ENCODE data around the gene LRRC49. TPM values are rescaled to one million over a fixed set of nuclear protein-coding genes. Genes with fewer than 3 reads are reported as not detected.
A peak's percentile ranks its signal among the peaks of the same experiment; 100 is the strongest.
"Not testable (repeated sequence)": the region's sequence is repeated elsewhere in the genome, so short reads cannot be mapped to it uniquely, and the experiment has no call there.

The LRRC49 gene
- total RNA-seq, 1 experiment from 2014 or later: not detected

- H3K36me3 ChIP-seq (ENCODE audit: insufficient read depth, low read length): 0 out of 2 replicates have a peak, but pooled peaks cover 2% of the 10 kb centered on the region
- H4K20me1 ChIP-seq (ENCODE audit: insufficient read depth, low read depth, low read length): no peaks in the 10 kb centered on the region
- no peaks in the 10 kb centered on the region for H3K27me3 ChIP-seq (ENCODE audit: low read length)
- no peak overlapping the region for H3K4me2 ChIP-seq (ENCODE audit: low read depth, low read length, poor library complexity, severe bottlenecking)
- H3K4me1 ChIP-seq (ENCODE audit: low read length): no peaks in the 10 kb centered on the region
- H3K9me2 ChIP-seq (replicated peaks; ENCODE audit: insufficient read depth, low read length): no peaks in the 10 kb centered on the region
- DNase-seq: no peak
- no peak overlapping the region for H3K9ac ChIP-seq (ENCODE audit: low read length)
- no peak overlapping the region for H3K4me3 ChIP-seq (ENCODE audit: low read length)
- no peak overlapping the region for H2AFZ ChIP-seq (ENCODE audit: low read length)
- peaks cover 5% of the 10 kb centered on the region; the same call in 1 of the 2 replicates for H3K9me3 ChIP-seq (ENCODE audit: low read length)
- H3K27ac ChIP-seq (ENCODE audit: low read length): no peak overlapping the region
- H3K79me2 ChIP-seq (ENCODE audit: low read length): no peaks in the 10 kb centered on the region
Observed at GRCh38 chr15:71003319-71003718, 110.7 kb downstream of the LRRC49 start.

- DNase-seq; H3K27me3 ChIP-seq (ENCODE audit: low read length); H3K27ac ChIP-seq (ENCODE audit: low read length); H3K4me2 ChIP-seq (ENCODE audit: low read depth, low read length, poor library complexity, severe bottlenecking); H3K9ac ChIP-seq (ENCODE audit: low read length); H3K4me3 ChIP-seq (ENCODE audit: low read length); H3K79me2 ChIP-seq (ENCODE audit: low read length); H4K20me1 ChIP-seq (ENCODE audit: insufficient read depth, low read depth, low read length); H2AFZ ChIP-seq (ENCODE audit: low read length); H3K36me3 ChIP-seq (ENCODE audit: insufficient read depth, low read length); H3K4me1 ChIP-seq (ENCODE audit: low read length); H3K9me2 ChIP-seq (replicated peaks; ENCODE audit: insufficient read depth, low read length); H3K9me3 ChIP-seq (ENCODE audit: low read length): not testable (repeated sequence)
Observed at GRCh38 chr15:71004506-71004905, 111.9 kb downstream of the LRRC49 start.

- no peak overlapping the region for H2AFZ ChIP-seq (ENCODE audit: low read length)
- no peaks in the 10 kb centered on the region for H3K36me3 ChIP-seq (ENCODE audit: insufficient read depth, low read length)
- H3K4me2 ChIP-seq (ENCODE audit: low read depth, low read length, poor library complexity, severe bottlenecking): no peak overlapping the region
- no peak for DNase-seq
- H4K20me1 ChIP-seq (ENCODE audit: insufficient read depth, low read depth, low read length): no peaks in the 10 kb centered on the region
- H3K9me2 ChIP-seq (replicated peaks; ENCODE audit: insufficient read depth, low read length): no peaks in the 10 kb centered on the region
- H3K79me2 ChIP-seq (ENCODE audit: low read length): no peaks in the 10 kb centered on the region
- no peak overlapping the region for H3K27ac ChIP-seq (ENCODE audit: low read length)
- H3K4me1 ChIP-seq (ENCODE audit: low read length): no peaks in the 10 kb centered on the region
- H3K4me3 ChIP-seq (ENCODE audit: low read length): no peak overlapping the region
- H3K27me3 ChIP-seq (ENCODE audit: low read length): no peaks in the 10 kb centered on the region
- no peaks in the 10 kb centered on the region for H3K9me3 ChIP-seq (ENCODE audit: low read length)
- H3K9ac ChIP-seq (ENCODE audit: low read length): no peak overlapping the region
Observed at GRCh38 chr15:71005895-71006294, 113.3 kb downstream of the LRRC49 start.

GRCh38 chr15:71008250-71008870, 115.7 kb downstream of the LRRC49 start:
- H3K27me3 ChIP-seq (ENCODE audit: low read length): no peaks in the 10 kb centered on the region
- no peaks in the 10 kb centered on the region for H4K20me1 ChIP-seq (ENCODE audit: insufficient read depth, low read depth, low read length)
- H3K9ac ChIP-seq (ENCODE audit: low read length): no peak overlapping the region
- H3K79me2 ChIP-seq (ENCODE audit: low read length): no peaks in the 10 kb centered on the region
- no peaks in the 10 kb centered on the region for H3K9me2 ChIP-seq (replicated peaks; ENCODE audit: insufficient read depth, low read length)
- H3K4me2 ChIP-seq (ENCODE audit: low read depth, low read length, poor library complexity, severe bottlenecking): no peak overlapping the region
- no peak overlapping the region for H3K27ac ChIP-seq (ENCODE audit: low read length)
- DNase-seq: no peak
- no peak overlapping the region for H2AFZ ChIP-seq (ENCODE audit: low read length)
- no peaks in the 10 kb centered on the region for H3K4me1 ChIP-seq (ENCODE audit: low read length)
- no peak overlapping the region for H3K4me3 ChIP-seq (ENCODE audit: low read length)
- no peaks in the 10 kb centered on the region for H3K36me3 ChIP-seq (ENCODE audit: insufficient read depth, low read length)
- no peaks in the 10 kb centered on the region for H3K9me3 ChIP-seq (ENCODE audit: low read length)

GRCh38 chr15:71010472-71010871, 117.8 kb downstream of the LRRC49 start:
- no peaks in the 10 kb centered on the region for H3K36me3 ChIP-seq (ENCODE audit: insufficient read depth, low read length)
- H3K9ac ChIP-seq (ENCODE audit: low read length): no peak overlapping the region
- no peaks in the 10 kb centered on the region for H3K4me1 ChIP-seq (ENCODE audit: low read length)

GRCh38 chr15:71010997-71011396, 118.4 kb downstream of the LRRC49 start:
- no peak overlapping the region for H3K27ac ChIP-seq (ENCODE audit: low read length)
- H3K27me3 ChIP-seq (ENCODE audit: low read length): no peaks in the 10 kb centered on the region
- no peaks in the 10 kb centered on the region for H4K20me1 ChIP-seq (ENCODE audit: insufficient read depth, low read depth, low read length)
- H3K9ac ChIP-seq (ENCODE audit: low read length): no peak overlapping the region
- H3K9me2 ChIP-seq (replicated peaks; ENCODE audit: insufficient read depth, low read length): no peaks in the 10 kb centered on the region
- no peak overlapping the region for H3K4me3 ChIP-seq (ENCODE audit: low read length)
- H3K4me1 ChIP-seq (ENCODE audit: low read length): no peaks in the 10 kb centered on the region
- H3K79me2 ChIP-seq (ENCODE audit: low read length): no peaks in the 10 kb centered on the region
- DNase-seq: no peak
- H2AFZ ChIP-seq (ENCODE audit: low read length): no peak overlapping the region
- no peak overlapping the region for H3K4me2 ChIP-seq (ENCODE audit: low read depth, low read length, poor library complexity, severe bottlenecking)
- H3K36me3 ChIP-seq (ENCODE audit: insufficient read depth, low read length): no peaks in the 10 kb centered on the region
- no peaks in the 10 kb centered on the region for H3K9me3 ChIP-seq (ENCODE audit: low read length)

More at GRCh38 chr15:71010472-71010871, 117.8 kb downstream of the LRRC49 start:
- Histone ChIP-seq H4K20me1 (ENCODE audit: insufficient read depth, low read depth, low read length) (no peaks in the 10 kb centered on the region), H2AFZ (ENCODE audit: low read length) (no peak overlapping the region), H3K27ac (ENCODE audit: low read length) (no peak overlapping the region), H3K4me3 (ENCODE audit: low read length) (no peak overlapping the region), H3K4me2 (ENCODE audit: low read depth, low read length, poor library complexity, severe bottlenecking) (no peak overlapping the region), H3K9me2 (replicated peaks; ENCODE audit: insufficient read depth, low read length) (no peaks in the 10 kb centered on the region), H3K9me3 (ENCODE audit: low read length) (no peaks in the 10 kb centered on the region), H3K79me2 (ENCODE audit: low read length) (no peaks in the 10 kb centered on the region), H3K27me3 (ENCODE audit: low read length) (no peaks in the 10 kb centered on the region)
- no peak for DNase-seq

- no peak overlapping the region for H3K9ac ChIP-seq (ENCODE audit: low read length)
- H4K20me1 ChIP-seq (ENCODE audit: insufficient read depth, low read depth, low read length): no peaks in the 10 kb centered on the region
- peak; percentile 58 for DNase-seq
- H2AFZ ChIP-seq (ENCODE audit: low read length): no peak overlapping the region
- H3K36me3 ChIP-seq (ENCODE audit: insufficient read depth, low read length): no peaks in the 10 kb centered on the region
- no peaks in the 10 kb centered on the region for H3K79me2 ChIP-seq (ENCODE audit: low read length)
- H3K9me3 ChIP-seq (ENCODE audit: low read length): no peaks in the 10 kb centered on the region
- H3K4me3 ChIP-seq (ENCODE audit: low read length): no peak overlapping the region
- no peak overlapping the region for H3K4me2 ChIP-seq (ENCODE audit: low read depth, low read length, poor library complexity, severe bottlenecking)
- H3K4me1 ChIP-seq (ENCODE audit: low read length): no peaks in the 10 kb centered on the region
- no peaks in the 10 kb centered on the region for H3K9me2 ChIP-seq (replicated peaks; ENCODE audit: insufficient read depth, low read length)
- no peak overlapping the region for H3K27ac ChIP-seq (ENCODE audit: low read length)
- no peaks in the 10 kb centered on the region for H3K27me3 ChIP-seq (ENCODE audit: low read length)
Observed at GRCh38 chr15:71011503-71012155, 119.0 kb downstream of the LRRC49 start.

GRCh38 chr15:71013446-71013845, 120.8 kb downstream of the LRRC49 start:
- Histone ChIP-seq H3K27ac (ENCODE audit: low read length) (no peak overlapping the region), H3K4me2 (ENCODE audit: low read depth, low read length, poor library complexity, severe bottlenecking) (no peak overlapping the region), H3K9me3 (ENCODE audit: low read length) (no peaks in the 10 kb centered on the region), H3K9ac (ENCODE audit: low read length) (no peak overlapping the region), H3K4me3 (ENCODE audit: low read length) (no peak overlapping the region), H3K36me3 (ENCODE audit: insufficient read depth, low read length) (no peaks in the 10 kb centered on the region), H3K4me1 (ENCODE audit: low read length) (no peaks in the 10 kb centered on the region), H3K27me3 (ENCODE audit: low read length) (no peaks in the 10 kb centered on the region), H3K9me2 (replicated peaks; ENCODE audit: insufficient read depth, low read length) (no peaks in the 10 kb centered on the region), H2AFZ (ENCODE audit: low read length) (no peak overlapping the region), H3K79me2 (ENCODE audit: low read length) (no peaks in the 10 kb centered on the region), H4K20me1 (ENCODE audit: insufficient read depth, low read depth, low read length) (no peaks in the 10 kb centered on the region)
- DNase-seq: no peak
